Cardiac septum (tissue), 1 donor: ENCODE results near the gene SPANXC. TPM values are rescaled to one million over a fixed set of nuclear protein-coding genes. Genes with fewer than 3 reads are reported as not detected.
"Not testable (repeated sequence)": the region's sequence is repeated elsewhere in the genome, so short reads cannot be mapped to it uniquely, and the experiment has no call there.

Experiments
- DNase-seq: peaks from one replicate; pipeline ENCODE4 v3.0.0-alpha.2; 2020; ENCODE audit warnings: low spot score
- intact Hi-C: fragments of 100-400 bp; cut with DNase I; formaldehyde crosslinking; loops from one replicate; pipeline ENCODE4 v1.14.0; 2022
- long read RNA-seq: library from polyadenylated mRNA; unstranded; transcript quantifications from one replicate; pipeline ENCODE4 v2.0.0, GENCODE V29; 2021
- total RNA-seq: library from RNA; stranded (reverse); fragmentation: NEBNext Ultra II Directional; extraction: Animal tissue kit (Norgen Biotek cat#: 25700); gene quantifications from one replicate; pipeline ENCODE4 v1.2.1, GENCODE V29; 2021
- donor health status: DM: no; HTN: no; CAD: no.

Gene SPANXC
- not detected for total RNA-seq
- long read RNA-seq = 0 reads

- intact Hi-C loops, DNase-seq: not testable (repeated sequence)
Measured at GRCh38 chrX:141242417-141242816, at the start of gene SPANXC. Gene SPANXC, minus strand, starts transcription at chrX:141242517. Its CDS starts 60 bp downstream, at chrX:141242457.

GRCh38 chrX:141279476-141279875 is 37.2 kb upstream of the SPANXC start:
- intact Hi-C loops = no loop called here
- DNase-seq = no peak

- intact Hi-C loops = no loop called here
- no peak for DNase-seq
Measured at GRCh38 chrX:141278306-141278705, 36.0 kb upstream of the SPANXC start.

GRCh38 chrX:141258080-141258479 is 15.8 kb upstream of the SPANXC start:
- intact Hi-C loops = no loop called here

GRCh38 chrX:141221611-141222010 is 20.7 kb downstream of the SPANXC start:
- DNase-seq = no peak
- intact Hi-C loops = no loop called here

More at GRCh38 chrX:141258080-141258479, 15.8 kb upstream of the SPANXC start:
- DNase-seq = no peak

- intact Hi-C loops = no loop called here
- DNase-seq = no peak
Measured at GRCh38 chrX:141220342-141221008, 21.8 kb downstream of the SPANXC start.

- DNase-seq = no peak
- intact Hi-C loops = no loop called here
Measured at GRCh38 chrX:141214196-141214595, 28.1 kb downstream of the SPANXC start.

- intact Hi-C loops = no loop called here
- no peak for DNase-seq
Measured at GRCh38 chrX:141201962-141202361, 40.4 kb downstream of the SPANXC start.

Other genes starting within 250 kb of the SPANXC start
- gene SPANXB1, start 239.9 kb downstream of the SPANXC start, total RNA-seq = not detected
- 4.5 TPM for gene LDOC1, start 65.4 kb downstream of the SPANXC start, total RNA-seq